Pancreas (tissue), 10 donors: Measurements from ENCODE around the gene DCHS2. TPM values are rescaled to one million over a fixed set of nuclear protein-coding genes. Genes with fewer than 3 reads are reported as not detected.

Experiments
- ATAC-seq, 4 donors: fragments of 200-7000 bp; cut with Tn5 transposase; one replicate each; pipeline versions ENCODE4 v1.8.0 to v1.9.1; 2020; ENCODE audit warnings: mild to moderate bottlenecking in 4 of 4, moderate library complexity in 4 of 4
- DNase-seq, 6 donors: peaks; one replicate each; pipeline ENCODE4 v3.0.0-alpha.2; 2020
- FAIRE-seq: peaks from 2 replicates; lab custom pipeline; 2012; peaks lifted over from hg19 to GRCh38; lab: Jason Lieb, UNC
- H3K27ac ChIP-seq, 4 donors: fragments of 200-600 bp; sonication (generic); 1 replicate in 3 of 4; 2 replicates in 1 of 4; pipeline versions ENCODE4 v1.5.0 to v1.8.0; 2020
- H3K27me3 ChIP-seq, 4 donors: fragments of 200-600 bp; one replicate each; pipeline ENCODE4 v1.8.0; 2021
- H3K36me3 ChIP-seq, 3 donors: fragments of 200-600 bp; sonication (generic) in 1 of 3; one replicate each; pipeline versions ENCODE4 v1.5.0 to v1.8.0; 2020 to 2021
- H3K4me1 ChIP-seq, 3 donors: fragments of 200-600 bp; one replicate each; pipeline ENCODE4 v1.8.0; 2021
- H3K4me3 ChIP-seq, 4 donors: fragments of 200-600 bp; sonication (generic) in 2 of 4; one replicate each; pipeline versions ENCODE4 v1.5.0 to v1.8.0; 2020 to 2021
- H3K9me3 ChIP-seq, 4 donors: fragments of 200-600 bp; one replicate each; pipeline ENCODE4 v1.8.0; 2021
- WGBS, 2 donors: extraction: QIAGEN DNeasy Blood & Tissue Kit; methylation state at CpG; one replicate each; pipeline ENCODE4 v1.1.7; 2013; 5-methylcytosine and 5-hydroxymethylcytosine counted together
- intact Hi-C, 3 donors: fragments of 100-400 bp; cut with DNase I; formaldehyde crosslinking; loops; one replicate each; pipeline versions ENCODE4 v1.11.1 to v1.14.2; 2022
- polyA plus RNA-seq, 2 donors: library from polyadenylated mRNA; stranded (reverse); fragments of 200-250 nt; gene quantifications; one replicate each; pipeline ENCODE4 v1.2.3, GENCODE V29; 2013
- total RNA-seq, 6 donors: library from RNA; stranded (reverse); fragmentation: NEBNext Ultra II Directional in 4 of 6; extraction: Animal tissue kit (Norgen Biotek cat#: 25700) in 4 of 6; gene quantifications; one replicate each; pipeline versions ENCODE4 v1.2.1 to v1.2.4, GENCODE V29; 2021 to 2023
- TF ChIP-seq, protein P1 (sequence below), 4 donors: fragments of 200-600 bp; sonication (generic) in 3 of 4; IDR thresholded peaks; one replicate each; pipeline versions ENCODE4 v1.5.0 to v1.8.0; 2021; ENCODE audit warnings: antibody characterized with exemption in 4 of 4
- donor health status: healthy with polysubstance abuse.
- donor health status: DM: no; HTN: no; CAD: no; lungs with moderate emphysema.
- donor health status: DM: no; HTN: no; CAD: no.
- donor health status: control.
- donor health status: control.
- donor health status: Bipolar disorder and iron deficiency.
- donor health status: DM: yes; HTN: yes; CAD: no.
- donor health status: DM: no; HTN: no; CAD: no.
- donor health status: DM: no; HTN: no; CAD: no.
- donor health status: DM: yes; HTN: yes; CAD: no.

Gene DCHS2
- total and polyA plus RNA-seq, 8 donors: 0.04 to 0.23 (median 0.09) TPM; not detected in 1

DNA sequence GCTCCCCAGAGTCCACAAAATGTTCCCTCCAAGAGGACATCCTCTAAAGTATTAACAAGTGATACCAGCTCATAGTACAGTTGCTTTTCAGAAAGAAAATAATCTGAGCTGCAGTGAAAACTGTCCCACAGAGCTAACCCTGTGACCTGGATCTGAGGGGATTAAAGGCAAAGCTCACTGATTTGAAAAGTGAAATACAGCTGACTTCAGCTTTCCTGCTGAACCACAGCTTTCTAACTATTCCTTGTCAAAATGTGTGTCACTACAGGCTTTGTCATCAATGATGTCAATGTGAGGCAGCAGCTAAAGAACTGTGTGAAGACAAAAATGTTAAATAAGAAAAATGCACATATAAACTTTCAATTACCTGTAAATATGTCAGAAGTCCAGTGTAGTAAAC lies 36.9 kb downstream of the DCHS2 start:
- no peak overlapping the region for H3K27ac ChIP-seq
- FAIRE-seq (no peak), DNase-seq (no peak), ATAC-seq (no peak)
- no peaks in the 10 kb centered on the region for H3K27me3 ChIP-seq
- TF ChIP-seq, protein P1, sequence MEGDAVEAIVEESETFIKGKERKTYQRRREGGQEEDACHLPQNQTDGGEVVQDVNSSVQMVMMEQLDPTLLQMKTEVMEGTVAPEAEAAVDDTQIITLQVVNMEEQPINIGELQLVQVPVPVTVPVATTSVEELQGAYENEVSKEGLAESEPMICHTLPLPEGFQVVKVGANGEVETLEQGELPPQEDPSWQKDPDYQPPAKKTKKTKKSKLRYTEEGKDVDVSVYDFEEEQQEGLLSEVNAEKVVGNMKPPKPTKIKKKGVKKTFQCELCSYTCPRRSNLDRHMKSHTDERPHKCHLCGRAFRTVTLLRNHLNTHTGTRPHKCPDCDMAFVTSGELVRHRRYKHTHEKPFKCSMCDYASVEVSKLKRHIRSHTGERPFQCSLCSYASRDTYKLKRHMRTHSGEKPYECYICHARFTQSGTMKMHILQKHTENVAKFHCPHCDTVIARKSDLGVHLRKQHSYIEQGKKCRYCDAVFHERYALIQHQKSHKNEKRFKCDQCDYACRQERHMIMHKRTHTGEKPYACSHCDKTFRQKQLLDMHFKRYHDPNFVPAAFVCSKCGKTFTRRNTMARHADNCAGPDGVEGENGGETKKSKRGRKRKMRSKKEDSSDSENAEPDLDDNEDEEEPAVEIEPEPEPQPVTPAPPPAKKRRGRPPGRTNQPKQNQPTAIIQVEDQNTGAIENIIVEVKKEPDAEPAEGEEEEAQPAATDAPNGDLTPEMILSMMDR (IDR thresholded peaks at IDR 0.05): no peak
- H3K4me3 ChIP-seq: no peak overlapping the region
- H3K4me1 ChIP-seq: no peaks in the 10 kb centered on the region
- intact Hi-C loops: no loop called here
- H3K36me3 ChIP-seq: no peaks in the 10 kb centered on the region
- H3K9me3 ChIP-seq: no peaks in the 10 kb centered on the region

GRCh38 chr4:154452798-154453346 lies 38.7 kb downstream of the DCHS2 start:
- no peak for ATAC-seq

GRCh38 chr4:154450966-154451365 lies 40.6 kb downstream of the DCHS2 start:
- no peak overlapping the region for H3K4me3 ChIP-seq
- H3K27ac ChIP-seq: no peak overlapping the region
- H3K4me1 ChIP-seq: no peaks in the 10 kb centered on the region
- WGBS, 2 donors: 83 to 100% methylated on average over 1 of the region's 1 CpG
- no peaks in the 10 kb centered on the region for H3K9me3 ChIP-seq
- H3K36me3 ChIP-seq: no peaks in the 10 kb centered on the region
- TF ChIP-seq, protein P1 (IDR thresholded peaks at IDR 0.05): no peak
- H3K27me3 ChIP-seq: no peaks in the 10 kb centered on the region
- DNase-seq (no peak), FAIRE-seq (no peak), ATAC-seq (no peak)
- intact Hi-C loops: no loop called here

More at GRCh38 chr4:154452798-154453346, 38.7 kb downstream of the DCHS2 start:
- H3K4me3 ChIP-seq: no peak overlapping the region
- 74 to 75% methylated on average over 5 of the region's 5 CpGs for WGBS, 2 donors
- FAIRE-seq: no peak
- H3K27ac ChIP-seq: no peak overlapping the region
- intact Hi-C loops: no loop called here
- TF ChIP-seq, protein P1 (IDR thresholded peaks at IDR 0.05): no peak
- DNase-seq: no peak
- H3K4me1 ChIP-seq: no peaks in the 10 kb centered on the region
- no peaks in the 10 kb centered on the region for H3K9me3 ChIP-seq
- H3K36me3 ChIP-seq: no peaks in the 10 kb centered on the region
- H3K27me3 ChIP-seq: no peaks in the 10 kb centered on the region

DNA sequence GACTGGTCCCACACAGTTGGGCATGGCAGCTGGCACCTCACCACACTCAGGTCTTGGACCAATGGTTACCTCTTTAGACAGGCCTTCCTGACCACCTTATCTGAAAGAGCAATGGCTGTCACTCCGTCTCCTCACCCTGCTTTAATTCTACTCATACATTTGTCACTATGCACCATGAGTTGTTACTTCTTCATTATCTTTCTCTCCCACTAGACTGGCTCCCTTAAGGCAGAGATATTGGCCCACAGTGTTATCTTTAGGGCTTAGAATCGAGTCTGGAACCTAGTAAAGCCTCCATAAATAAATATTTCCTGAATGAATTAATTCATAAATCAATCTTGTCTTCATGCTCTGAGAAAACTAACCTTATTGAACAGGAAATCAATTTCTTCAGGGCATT lies 46.6 kb downstream of the DCHS2 start:
- intact Hi-C loops: no loop called here
- WGBS, 2 donors: 70 to 74% methylated on average over 2 of the region's 2 CpGs
- Histone ChIP-seq H3K4me1 (no peaks in the 10 kb centered on the region), H3K4me3 (no peak overlapping the region), H3K9me3 (no peaks in the 10 kb centered on the region), H3K36me3 (no peaks in the 10 kb centered on the region), H3K27me3 (no peaks in the 10 kb centered on the region), H3K27ac (no peak overlapping the region)
- DNase-seq: no peak
- ATAC-seq: no peak
- no peak for FAIRE-seq
- TF ChIP-seq, protein P1 (IDR thresholded peaks at IDR 0.05): no peak

- no peak for DNase-seq
- intact Hi-C loops: no loop called here
- no peaks in the 10 kb centered on the region for H3K4me1 ChIP-seq
- 87 to 99% methylated on average over 3 of the region's 3 CpGs for WGBS, 2 donors
- H3K36me3 ChIP-seq: no peaks in the 10 kb centered on the region
- H3K4me3 ChIP-seq: no peak overlapping the region
- no peak for FAIRE-seq
- H3K27me3 ChIP-seq: no peaks in the 10 kb centered on the region
- TF ChIP-seq, protein P1 (IDR thresholded peaks at IDR 0.05): no peak
- H3K27ac ChIP-seq: no peak overlapping the region
- ATAC-seq: no peak
- H3K9me3 ChIP-seq: no peaks in the 10 kb centered on the region
These were observed 49.6 kb downstream of the DCHS2 start for GRCh38 chr4:154441982-154442381.
